B cell (primary cell): ENCODE results near the gene GNS. TPM values are rescaled to one million over a fixed set of nuclear protein-coding genes. Genes with fewer than 3 reads are reported as not detected.

Source experiments
- ATAC-seq: fragments of 200-7000 bp; cut with Tn5 transposase; one replicate; pipeline ENCODE4 v1.10.0; 2021; ENCODE audit warnings: low read depth, mild to moderate bottlenecking, moderate number of reproducible peaks, moderate library complexity
- CTCF ChIA-PET: fragments of 350-600 bp; sonication (Branson Sonifier 250); formaldehyde crosslinking; loops from one replicate; lab custom pipeline; 2021; ENCODE audit warnings: antibody characterized with exemption, inconsistent platforms; lab: Charles Lee
- POLR2A ChIA-PET: fragments of 350-600 bp; sonication (Branson Sonifier 250); formaldehyde crosslinking; loops from one replicate; lab custom pipeline; 2021; ENCODE audit warnings: antibody characterized with exemption; lab: Charles Lee
- DNase-seq: peaks from one replicate; pipeline ENCODE4 v3.0.0; 2013
- H2AFZ ChIP-seq: 2 replicates; pipeline ENCODE4 v1.6.1; 2012; ENCODE audit warnings: mild to moderate bottlenecking, low read depth, low read length; ENCODE audit not compliant: insufficient read depth, poor library complexity, severe bottlenecking
- H3K27ac ChIP-seq, 2 donors: 1 replicate in 1 of 2; 2 replicates in 1 of 2; pipeline ENCODE4 v1.5.1; 2012 to 2013; ENCODE audit warnings: low read length in 2 of 2, mild to moderate bottlenecking in 2 of 2, moderate library complexity in 1 of 2
- H3K27me3 ChIP-seq, 4 experiments: fragments of 200-600 bp in 1 of 4; sonication (generic) in 1 of 4; replicated peaks in 1 of 4; 1 replicate in 2 of 4; 2 replicates in 2 of 4; pipeline versions ENCODE4 v1.6.1 to v1.7.0; 2013 to 2016; ENCODE audit warnings: low read length in 3 of 4, mild to moderate bottlenecking in 2 of 4, mixed read lengths in 1 of 4, moderate library complexity in 1 of 4; ENCODE audit not compliant: insufficient read depth in 4 of 4, control insufficient read depth in 3 of 4; ENCODE audit errors: control extremely low read depth in 1 of 4
- H3K36me3 ChIP-seq, 2 experiments: replicated peaks in 1 of 2; 1 replicate in 1 of 2; 2 replicates in 1 of 2; pipeline versions ENCODE4 v1.6.1 to v1.7.1; 2013; ENCODE audit warnings: low read length in 1 of 2; ENCODE audit not compliant: insufficient read depth in 2 of 2, control insufficient read depth in 1 of 2; ENCODE audit errors: control extremely low read depth in 1 of 2, extremely low read depth in 1 of 2
- H3K4me1 ChIP-seq, 2 donors: fragments of 200-600 bp in 1 of 2; sonication (generic) in 1 of 2; 1 replicate in 1 of 2; 2 replicates in 1 of 2; pipeline versions ENCODE4 v1.5.1 to v1.6.1; 2013 to 2017; ENCODE audit warnings: low read length in 2 of 2; ENCODE audit not compliant: control insufficient read depth in 2 of 2, insufficient read depth in 2 of 2
- H3K4me2 ChIP-seq: replicated peaks from 2 replicates; pipeline ENCODE3; 2012; ENCODE audit warnings: mild to moderate bottlenecking, low read depth, low read length; ENCODE audit not compliant: poor library complexity, severe bottlenecking
- H3K4me3 ChIP-seq, 5 experiments: fragments of 200-600 bp in 1 of 5; sonication (generic) in 1 of 5; 1 replicate in 3 of 5; 2 replicates in 2 of 5; pipeline versions ENCODE4 v1.5.1 to v1.7.0; 2011 to 2016; ENCODE audit warnings: low read length in 4 of 5, mild to moderate bottlenecking in 4 of 5, low read depth in 2 of 5, control low read depth in 1 of 5, moderate library complexity in 1 of 5; ENCODE audit not compliant: insufficient read depth in 1 of 5; ENCODE audit errors: control extremely low read depth in 1 of 5, extremely low read depth in 1 of 5
- H3K79me2 ChIP-seq: fragments of 200-600 bp; sonication (generic); one replicate; pipeline ENCODE4 v1.6.0; 2016; ENCODE audit warnings: low read length; ENCODE audit not compliant: control insufficient read depth, insufficient read depth
- H3K9ac ChIP-seq: fragments of 200-600 bp; sonication (generic); 2 replicates; pipeline ENCODE4 v1.6.1; 2017; ENCODE audit warnings: mild to moderate bottlenecking, low read length, moderate library complexity
- H3K9me3 ChIP-seq, 3 donors: one replicate each; pipeline versions ENCODE4 v1.6.1 to v1.7.1; 2013; ENCODE audit warnings: low read length in 2 of 3; ENCODE audit not compliant: control insufficient read depth in 2 of 3, insufficient read depth in 1 of 3; ENCODE audit errors: control extremely low read depth in 1 of 3
- H4K20me1 ChIP-seq: 2 replicates; pipeline ENCODE4 v1.6.0; 2012; ENCODE audit warnings: mild to moderate bottlenecking, low read length; ENCODE audit not compliant: insufficient read depth, control insufficient read depth, poor library complexity, severe bottlenecking
- H3K27ac Mint-ChIP-seq: one replicate; pipeline ENCODE4 v1.8.0; 2021; ENCODE audit warnings: mixed read lengths
- H3K27me3 Mint-ChIP-seq: one replicate; pipeline ENCODE4 v1.8.0; 2021; ENCODE audit warnings: mixed read lengths
- H3K4me1 Mint-ChIP-seq: one replicate; pipeline ENCODE4 v1.8.0; 2021; ENCODE audit warnings: mixed read lengths
- H3K4me3 Mint-ChIP-seq: one replicate; pipeline ENCODE4 v1.8.0; 2021; ENCODE audit warnings: mixed read lengths
- H3K9me3 Mint-ChIP-seq: one replicate; pipeline ENCODE4 v1.8.0; 2022; ENCODE audit warnings: mixed read lengths; ENCODE audit not compliant: insufficient read depth
- EZH2 ChIP-seq: IDR thresholded peaks from 2 replicates; pipeline ENCODE4 v1.6.1; 2012; ENCODE audit warnings: borderline replicate concordance, low read depth, mild to moderate bottlenecking, moderate library complexity, low read length; ENCODE audit not compliant: insufficient read depth, poor library complexity, severe bottlenecking
- WGBS: methylation state at CpG from one replicate; pipeline ENCODE4 v1.1.5; 2013; ENCODE audit warnings: missing lambda C conversion rate; ENCODE audit not compliant: insufficient coverage; 5-methylcytosine and 5-hydroxymethylcytosine counted together
- intact Hi-C: fragments of 100-400 bp; cut with micrococcal nuclease; formaldehyde crosslinking; loops from one replicate; pipeline ENCODE4 v1.10.0; 2022
- polyA plus RNA-seq: library from polyadenylated mRNA; depleted of rRNA; stranded (reverse); fragments of >200 nt; gene quantifications from 2 replicates; pipeline ENCODE4 v1.2.3, GENCODE V29; 2012
- total RNA-seq, 2 donors: library from RNA; stranded (reverse); fragments of 120-200 nt in 1 of 2; gene quantifications; 1 replicate in 1 of 2; 2 replicates in 1 of 2; pipeline versions ENCODE4 v1.2.3 to v1.2.4, GENCODE V29; 2013 to 2022
- TF ChIP-seq, protein P1 (sequence below): fragments of 200-600 bp; IDR thresholded peaks from one replicate; pipeline ENCODE4 v1.8.0; 2022; ENCODE audit warnings: antibody characterized with exemption, mild to moderate bottlenecking

Gene GNS
- total and polyA plus RNA-seq, 2 donors (not counting 1 experiment from before 2014, with no cell fraction given) = 7.0 to 26.7 TPM

DNA sequence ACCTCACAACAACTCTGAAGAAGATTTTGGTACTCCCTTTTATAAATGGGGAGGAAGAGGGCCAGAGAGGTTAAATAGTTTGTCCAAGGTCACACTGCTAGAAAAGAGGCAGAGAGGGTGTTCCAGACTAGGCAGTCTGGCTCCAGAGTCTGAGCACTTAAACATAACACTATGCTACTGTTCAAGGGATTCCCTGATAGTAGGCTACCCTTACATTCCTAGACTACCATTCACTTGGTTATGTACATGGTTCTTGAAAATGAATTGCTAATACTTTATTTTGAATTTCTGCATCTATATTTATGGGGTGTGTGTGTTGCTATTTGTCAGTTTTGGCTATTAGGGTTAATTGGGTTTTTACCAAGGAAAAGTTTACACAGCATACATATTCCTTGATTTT is 7.2 kb downstream of the GNS start:
- Histone ChIP-seq H2AFZ (no peak overlapping the region), H3K9ac (no peak overlapping the region), H4K20me1 (no peaks in the 10 kb centered on the region), H3K27me3 (no peaks in the 10 kb centered on the region), H3K79me2 (no peaks in the 10 kb centered on the region), H3K27ac (no peak overlapping the region), H3K9me3 (no peaks in the 10 kb centered on the region), H3K36me3 (peaks cover 3 to 20% of the 10 kb centered on the region in 2 experiments), H3K4me3 (no peak overlapping the region), H3K4me2 (no peak overlapping the region), H3K4me1 (peaks cover 6 to 7% of the 10 kb centered on the region in 2 donors)
- TF ChIP-seq EZH2 = no peak
- TF ChIP-seq, protein P1, sequence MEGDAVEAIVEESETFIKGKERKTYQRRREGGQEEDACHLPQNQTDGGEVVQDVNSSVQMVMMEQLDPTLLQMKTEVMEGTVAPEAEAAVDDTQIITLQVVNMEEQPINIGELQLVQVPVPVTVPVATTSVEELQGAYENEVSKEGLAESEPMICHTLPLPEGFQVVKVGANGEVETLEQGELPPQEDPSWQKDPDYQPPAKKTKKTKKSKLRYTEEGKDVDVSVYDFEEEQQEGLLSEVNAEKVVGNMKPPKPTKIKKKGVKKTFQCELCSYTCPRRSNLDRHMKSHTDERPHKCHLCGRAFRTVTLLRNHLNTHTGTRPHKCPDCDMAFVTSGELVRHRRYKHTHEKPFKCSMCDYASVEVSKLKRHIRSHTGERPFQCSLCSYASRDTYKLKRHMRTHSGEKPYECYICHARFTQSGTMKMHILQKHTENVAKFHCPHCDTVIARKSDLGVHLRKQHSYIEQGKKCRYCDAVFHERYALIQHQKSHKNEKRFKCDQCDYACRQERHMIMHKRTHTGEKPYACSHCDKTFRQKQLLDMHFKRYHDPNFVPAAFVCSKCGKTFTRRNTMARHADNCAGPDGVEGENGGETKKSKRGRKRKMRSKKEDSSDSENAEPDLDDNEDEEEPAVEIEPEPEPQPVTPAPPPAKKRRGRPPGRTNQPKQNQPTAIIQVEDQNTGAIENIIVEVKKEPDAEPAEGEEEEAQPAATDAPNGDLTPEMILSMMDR = no peak
- ChIA-PET POLR2A (no interaction called here), CTCF (interaction anchor here (1.3 kb wide), 1 partner anchor 50 kb away, joined by 3 read pairs; no protein-coding TSS in a partner anchor)
- Mint-ChIP-seq H3K9me3 (no peaks in the 10 kb centered on the region), H3K27ac (no peak overlapping the region), H3K27me3 (no peaks in the 10 kb centered on the region), H3K4me1 (peaks cover 20% of the 10 kb centered on the region), H3K4me3 (no peak overlapping the region)
- intact Hi-C loops = loop anchor here (10.0 kb wide), 1 partner anchor 423 kb away; no protein-coding TSS in a partner anchor
- ATAC-seq (no peak), DNase-seq (no peak)

DNA sequence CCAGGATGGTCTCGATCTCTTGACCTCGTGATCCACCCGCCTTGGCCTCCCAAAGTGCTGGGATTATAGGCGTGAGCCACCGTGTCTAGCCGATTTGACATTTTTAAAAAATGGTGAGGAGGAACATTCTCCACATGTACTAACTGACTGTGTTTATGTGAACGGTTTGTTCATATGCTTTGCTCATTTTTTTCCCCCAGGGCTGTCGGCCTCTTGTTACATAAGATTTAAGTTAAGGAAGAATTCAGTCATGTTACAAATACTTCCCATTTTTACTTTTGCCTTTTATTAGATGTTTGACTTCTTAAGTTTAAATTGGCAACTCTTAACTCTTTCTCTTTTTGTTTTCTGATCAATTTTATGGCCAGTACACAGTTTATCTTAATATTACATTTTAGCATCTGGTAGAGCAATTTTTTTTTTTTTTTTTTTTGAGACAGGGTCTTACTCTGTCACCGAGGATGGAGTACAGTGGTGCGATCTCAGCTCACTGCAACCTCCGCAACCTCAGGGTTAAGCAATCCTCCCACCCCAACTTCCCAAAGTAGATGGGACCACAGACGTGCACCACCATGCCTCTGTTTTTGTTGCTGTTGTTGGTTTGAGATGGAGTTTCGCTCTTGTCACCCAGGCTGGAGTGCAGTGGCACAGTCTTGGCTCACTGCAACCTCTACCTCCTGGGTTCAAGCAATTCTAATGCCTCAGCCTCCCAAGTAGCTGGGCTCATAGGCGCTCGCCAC is 9.6 kb downstream of the GNS start:
- CTCF ChIA-PET = no interaction called here
- no peak overlapping the region for H3K9ac ChIP-seq
- POLR2A ChIA-PET = no interaction called here
- H3K27me3 Mint-ChIP-seq = no peaks in the 10 kb centered on the region
- no peak for TF ChIP-seq EZH2
- TF ChIP-seq, protein P1 = no peak
- H3K27ac Mint-ChIP-seq = no peak overlapping the region
- no peak overlapping the region for H3K4me2 ChIP-seq
- H3K9me3 ChIP-seq = no peaks in the 10 kb centered on the region
- peaks cover 6 to 7% of the 10 kb centered on the region in 2 donors for H3K4me1 ChIP-seq
- H4K20me1 ChIP-seq = no peaks in the 10 kb centered on the region
- H3K9me3 Mint-ChIP-seq = no peaks in the 10 kb centered on the region
- H3K27me3 ChIP-seq = no peaks in the 10 kb centered on the region
- H3K27ac ChIP-seq = no peak overlapping the region
- no peaks in the 10 kb centered on the region for H3K79me2 ChIP-seq
- ATAC-seq (no peak), DNase-seq (no peak)
- intact Hi-C loops = loop anchor here (10.0 kb wide), 1 partner anchor 425 kb away; no protein-coding TSS in a partner anchor
- H3K4me3 ChIP-seq = no peak overlapping the region
- H2AFZ ChIP-seq = no peak overlapping the region
- peaks cover 3 to 24% of the 10 kb centered on the region in 2 experiments for H3K36me3 ChIP-seq
- H3K4me1 Mint-ChIP-seq = peaks cover 5% of the 10 kb centered on the region
- WGBS = 92% methylated on average over 2 of the region's 15 CpGs
- no peak overlapping the region for H3K4me3 Mint-ChIP-seq
